Measurements from ENCODE around the gene TRAF4. TPM values are rescaled to one million over a fixed set of nuclear protein-coding genes. Genes with fewer than 3 reads are reported as not detected.
A peak's percentile ranks its signal among the peaks of the same experiment; 100 is the strongest.

TRAF4 gene
- total RNA-seq (2014; rRNA removed): 37.4 and 57.5 TPM in 2 replicates
- 47.5 TPM for polyA plus RNA-seq (2012)

- DNase-seq (ENCODE audit: low read depth): peak; percentile 92
Observed at GRCh38 chr17:28743243-28744103, at the start of gene TRAF4. TSS of gene TRAF4 (plus strand) at chr17:28744011. CDS start at chr17:28744113, 102 bp downstream.

GRCh38 chr17:28698253-28698941 lies 45.4 kb upstream of the TRAF4 start:
- DNase-seq (ENCODE audit: low read depth): no peak

- DNase-seq (ENCODE audit: low read depth): no peak
Observed at GRCh38 chr17:28700278-28700677, 43.5 kb upstream of the TRAF4 start.

- no peak for DNase-seq (ENCODE audit: low read depth)
Observed at GRCh38 chr17:28700830-28701492, 42.9 kb upstream of the TRAF4 start.

- no peak for DNase-seq (ENCODE audit: low read depth)
Observed at GRCh38 chr17:28702026-28702751, 41.6 kb upstream of the TRAF4 start.

- no peak for DNase-seq (ENCODE audit: low read depth)
Observed at GRCh38 chr17:28702752-28703150, 41.1 kb upstream of the TRAF4 start.

- no peak for DNase-seq (ENCODE audit: low read depth)
Observed at GRCh38 chr17:28703552-28704218, 40.1 kb upstream of the TRAF4 start.

- no peak for DNase-seq (ENCODE audit: low read depth)
Observed at GRCh38 chr17:28704219-28704858, 39.5 kb upstream of the TRAF4 start.

GRCh38 chr17:28705074-28705659 lies 38.6 kb upstream of the TRAF4 start:
- DNase-seq (ENCODE audit: low read depth): no peak

- DNase-seq (ENCODE audit: low read depth): no peak
Observed at GRCh38 chr17:28705728-28706334, 38.0 kb upstream of the TRAF4 start.

- DNase-seq (ENCODE audit: low read depth): no peak
Observed at GRCh38 chr17:28706471-28707338, 37.1 kb upstream of the TRAF4 start.

GRCh38 chr17:28707339-28707720 lies 36.5 kb upstream of the TRAF4 start:
- DNase-seq (ENCODE audit: low read depth): no peak

- DNase-seq (ENCODE audit: low read depth): peak; percentile 89
Observed at GRCh38 chr17:28710861-28711722, 32.7 kb upstream of the TRAF4 start.

- no peak for DNase-seq (ENCODE audit: low read depth)
Observed at GRCh38 chr17:28711723-28712031, 32.1 kb upstream of the TRAF4 start, which contains the start of gene PROCA1. TSS of gene PROCA1 (minus strand) at chr17:28711888. CDS start at chr17:28711660, 228 bp downstream.

GRCh38 chr17:28712032-28712704 lies 31.6 kb upstream of the TRAF4 start:
- no peak for DNase-seq (ENCODE audit: low read depth)

GRCh38 chr17:28712705-28713415 lies 31.0 kb upstream of the TRAF4 start:
- DNase-seq (ENCODE audit: low read depth): no peak

- no peak for DNase-seq (ENCODE audit: low read depth)
Observed at GRCh38 chr17:28714281-28714680, 29.5 kb upstream of the TRAF4 start.

All from LHCN-M2 (cell line).